HG03108 (cell line): ENCODE data around the gene IMPA2.

Experiments
- ATAC-seq: cut with Tn5 transposase; IDR thresholded peaks from one replicate; pipeline ENCODE4 v1.9.1; 2021; ENCODE audit warnings: moderate library complexity; ENCODE audit not compliant: unreplicated experiment

Gene IMPA2

DNA sequence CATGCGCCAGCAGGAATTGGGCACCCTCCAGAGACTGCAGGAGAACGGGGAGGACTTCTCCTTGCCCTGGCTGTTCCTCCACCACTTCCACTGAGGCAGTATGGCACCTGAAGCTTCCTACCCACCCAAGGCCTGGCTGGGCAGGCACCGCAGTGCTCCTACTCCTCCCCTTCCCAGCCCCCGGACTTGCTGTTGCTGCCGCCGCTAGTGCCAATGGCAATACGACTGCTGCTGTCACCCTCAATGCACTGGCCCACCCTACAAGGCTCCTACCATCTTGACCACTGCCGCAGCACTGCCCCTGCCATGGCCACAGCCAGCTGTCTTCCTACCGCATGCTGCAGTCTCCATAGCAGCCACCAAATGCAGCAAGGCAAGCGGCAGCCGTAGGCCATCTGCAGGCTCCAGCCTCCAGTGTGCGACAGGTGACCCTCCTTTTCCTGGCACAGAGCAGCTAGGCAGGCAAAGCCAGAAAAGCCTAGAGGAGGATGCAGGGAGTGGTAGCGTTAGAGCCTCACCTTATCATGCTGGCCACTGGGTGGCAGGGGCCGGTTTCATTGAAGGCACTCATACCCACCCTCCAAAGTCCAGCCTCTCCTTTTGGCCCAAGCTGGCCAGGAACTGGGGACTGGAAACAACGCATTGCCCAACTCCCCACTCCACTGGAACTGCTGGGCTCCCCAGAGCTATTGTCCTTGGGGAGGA, 64.9 kb downstream of the IMPA2 start:
- no peak for ATAC-seq

DNA sequence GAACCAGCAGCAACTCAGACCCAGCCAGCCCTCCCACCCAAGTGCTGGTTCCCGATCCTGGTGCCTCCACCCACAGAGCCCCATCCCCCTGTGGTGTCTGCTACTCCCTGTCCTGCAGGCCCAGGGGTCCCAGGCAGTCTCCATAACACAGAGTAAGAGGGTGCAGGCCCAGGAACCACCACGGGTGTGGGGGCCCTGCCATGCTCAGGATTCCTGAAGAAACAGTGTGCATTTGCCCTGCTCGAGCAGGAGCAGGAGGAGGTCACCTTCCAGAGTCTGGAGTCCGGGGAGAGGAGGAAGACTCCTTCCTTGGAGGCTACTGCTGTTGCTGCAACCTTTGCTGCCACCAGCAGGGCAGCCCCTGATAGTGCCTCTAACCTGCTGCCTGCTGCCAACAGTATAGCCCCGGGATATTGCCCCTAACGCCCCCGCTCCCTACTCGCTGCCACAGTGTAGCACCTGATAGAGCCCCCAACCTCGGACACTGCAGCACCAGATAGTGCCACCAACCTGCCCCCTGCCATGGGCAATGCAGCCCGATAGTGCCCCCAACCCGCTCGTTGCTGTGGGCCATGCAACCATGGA, 65.5 kb downstream of the IMPA2 start:
- no peak for ATAC-seq

- ATAC-seq = no peak
Observed at GRCh38 chr18:12048010-12048826, 66.9 kb downstream of the IMPA2 start.

GRCh38 chr18:12048827-12049175, 67.5 kb downstream of the IMPA2 start:
- ATAC-seq = no peak

- ATAC-seq = peak; percentile 76
Observed at GRCh38 chr18:12049978-12050811, 68.9 kb downstream of the IMPA2 start.

DNA sequence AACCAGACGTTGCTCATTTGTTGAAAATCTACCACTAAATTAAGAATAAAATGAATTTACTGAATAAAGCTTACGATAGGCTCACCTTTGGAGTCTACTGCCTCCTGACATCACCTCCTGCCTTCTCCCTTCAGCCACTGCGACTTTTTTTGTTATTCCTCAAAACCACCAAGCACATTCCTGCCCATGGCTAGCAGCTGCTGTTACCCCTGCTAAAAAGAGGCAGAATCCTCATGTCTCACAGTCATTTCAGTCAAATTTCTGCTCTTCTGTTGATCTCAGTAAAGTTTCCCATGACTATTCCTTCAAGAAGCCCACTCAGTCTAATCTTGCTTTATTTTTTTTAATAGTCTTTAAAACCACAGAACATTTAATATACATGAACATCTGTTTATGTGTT, 71.6 kb downstream of the IMPA2 start:
- ATAC-seq = no peak

GRCh38 chr18:12053289-12053688, 72.0 kb downstream of the IMPA2 start:
- peak; percentile 55 for ATAC-seq

GRCh38 chr18:12056034-12056883, 75.0 kb downstream of the IMPA2 start:
- no peak for ATAC-seq

GRCh38 chr18:12056884-12057402, 75.6 kb downstream of the IMPA2 start:
- no peak for ATAC-seq

DNA sequence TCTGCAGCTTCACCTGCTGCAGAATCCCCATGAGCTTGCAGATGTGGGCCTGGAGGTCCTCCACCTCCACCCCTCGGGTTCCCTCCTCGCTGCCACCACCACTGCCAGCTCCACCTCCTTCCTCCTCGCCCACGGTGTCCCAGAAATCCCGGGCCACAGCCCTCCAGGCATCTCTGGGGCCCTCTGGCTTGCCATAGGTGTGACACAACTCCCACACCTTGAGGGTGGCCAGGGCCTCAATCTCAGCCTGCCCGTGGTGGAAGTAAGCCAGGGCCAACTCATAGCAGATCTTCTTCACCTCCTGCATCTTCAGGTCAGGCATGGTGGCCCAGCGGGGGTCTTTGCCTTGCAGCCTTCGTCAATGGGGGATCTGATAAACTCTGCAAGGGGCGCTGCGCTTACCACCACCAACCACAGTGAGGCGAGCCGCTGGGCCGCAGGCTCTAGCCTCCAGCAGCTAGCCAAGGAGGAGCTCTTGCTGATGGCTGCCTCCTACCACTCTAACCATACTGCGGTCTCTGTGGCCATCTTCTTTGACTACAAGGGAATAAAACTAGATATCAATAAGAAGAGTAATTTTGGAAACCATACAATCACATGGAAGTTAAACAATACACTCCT, 76.2 kb downstream of the IMPA2 start:
- ATAC-seq = no peak

GRCh38 chr18:12059334-12060181, 78.3 kb downstream of the IMPA2 start:
- no peak for ATAC-seq

DNA sequence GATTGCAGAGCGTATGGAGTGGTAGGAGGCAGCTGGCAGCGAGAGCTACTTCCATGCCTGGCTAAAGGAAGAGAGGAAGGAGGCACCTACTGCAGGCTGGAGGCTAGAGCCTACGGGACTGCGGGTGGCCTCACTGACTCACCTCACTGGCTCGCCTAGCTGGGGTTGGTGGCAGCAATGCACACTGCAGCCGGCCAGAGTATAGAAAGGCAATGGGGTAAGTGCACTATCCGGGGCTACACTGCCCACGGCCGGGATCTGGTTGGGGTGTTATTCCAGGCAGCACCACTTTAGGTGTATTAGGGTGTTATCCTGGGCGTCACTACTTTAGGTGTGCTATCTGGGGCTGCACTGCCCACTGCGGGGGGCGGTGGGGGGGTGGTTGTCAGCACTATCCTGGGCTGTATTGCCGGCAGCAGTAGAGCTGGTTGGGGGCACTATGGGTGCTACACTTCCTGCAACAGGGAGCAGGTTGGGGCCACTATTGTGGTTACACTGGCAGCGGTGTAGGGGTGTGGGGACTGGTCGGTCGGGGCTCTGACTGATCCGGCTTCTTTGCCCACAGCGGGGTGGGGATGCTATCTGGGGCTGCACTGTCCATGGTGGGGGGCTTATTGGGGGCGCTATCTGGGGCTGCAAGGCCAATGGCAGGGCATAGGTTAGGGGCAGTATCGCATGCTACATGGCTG, 79.0 kb downstream of the IMPA2 start:
- ATAC-seq = no peak

- ATAC-seq = no peak
Observed at GRCh38 chr18:12061685-12062084, 80.4 kb downstream of the IMPA2 start.

DNA sequence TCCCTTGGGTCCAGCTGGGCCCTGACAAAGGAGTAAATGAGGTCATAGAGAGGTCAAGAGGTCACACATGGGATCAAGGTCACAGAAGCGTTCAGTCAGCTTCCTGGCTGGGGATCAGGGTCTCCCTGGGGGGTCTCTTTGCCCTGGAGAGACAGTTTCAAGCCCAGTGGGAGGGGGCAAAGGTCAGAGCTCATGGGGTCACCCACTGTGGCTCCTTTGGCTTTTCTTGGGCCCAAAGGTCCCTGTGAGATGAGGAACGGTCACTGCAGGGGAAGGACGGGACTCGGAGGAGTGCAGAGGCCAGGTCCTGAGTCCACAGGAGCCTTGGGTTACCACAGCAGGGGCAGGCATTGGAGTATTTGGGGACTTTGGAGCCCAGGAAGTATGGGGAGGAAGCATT, 81.7 kb downstream of the IMPA2 start:
- ATAC-seq = no peak

DNA sequence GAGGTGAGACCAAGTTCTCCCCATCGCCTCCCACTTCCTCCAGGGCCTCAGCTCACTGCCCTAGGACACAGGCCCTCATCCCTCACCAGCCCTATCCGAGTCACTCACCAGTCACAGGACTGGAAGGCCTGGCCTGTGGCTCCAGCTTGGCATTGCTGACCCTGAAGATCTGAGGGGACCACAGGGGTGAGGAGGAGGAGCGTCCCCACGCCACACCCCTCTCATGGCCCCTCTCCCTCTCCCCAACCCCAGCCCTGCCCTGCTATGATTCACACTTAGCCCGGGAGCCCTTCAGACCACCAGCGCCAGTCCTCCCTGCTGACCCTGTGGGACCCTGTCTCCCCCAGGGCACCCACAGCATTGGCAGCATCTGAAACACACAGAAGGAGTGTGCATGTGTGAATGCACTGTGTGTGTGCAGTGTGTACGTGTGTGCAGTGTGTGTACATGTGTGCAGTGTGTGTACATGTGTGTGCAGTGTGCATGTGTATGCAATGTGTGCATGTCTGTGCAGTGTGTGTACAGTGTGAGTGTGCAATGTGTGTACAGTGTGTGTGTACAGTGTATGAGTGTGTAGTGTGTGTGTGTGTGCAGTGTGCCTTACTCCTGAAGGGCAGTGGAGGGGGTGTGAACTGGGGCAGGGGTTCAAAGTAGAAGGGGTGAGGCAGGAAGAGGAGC, 82.9 kb downstream of the IMPA2 start:
- ATAC-seq = no peak

- ATAC-seq = no peak
Observed at GRCh38 chr18:12065397-12065796, 84.1 kb downstream of the IMPA2 start.

DNA sequence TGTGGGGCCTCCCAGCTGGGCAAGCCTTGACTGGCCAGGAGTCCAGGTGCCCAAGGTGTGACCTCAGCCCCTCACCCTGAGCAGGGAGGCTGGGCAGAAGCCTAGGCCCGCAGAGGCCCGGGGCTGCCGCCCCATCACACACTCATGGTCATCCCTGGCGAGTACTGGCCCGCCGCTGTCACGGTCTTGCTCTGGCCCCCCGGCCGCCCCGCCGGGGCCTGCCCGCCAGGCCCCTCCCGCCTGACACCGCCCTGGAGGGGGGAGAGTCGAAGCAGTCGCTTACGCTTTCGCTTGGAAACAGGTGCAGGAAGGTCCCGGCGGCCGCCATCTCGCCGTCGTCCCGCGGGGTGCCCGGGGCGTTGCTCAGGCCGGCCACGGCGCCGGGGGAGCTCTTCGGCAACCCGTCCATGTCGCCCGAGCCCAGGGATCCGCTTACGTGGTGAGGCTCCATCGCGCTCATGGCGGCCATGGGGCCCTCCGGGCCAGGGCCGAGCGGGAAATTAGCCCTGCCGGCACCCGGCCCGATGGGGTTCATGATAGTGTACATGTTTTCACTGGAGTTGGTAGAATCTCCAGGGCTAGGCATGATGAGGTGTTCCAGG, 85.7 kb downstream of the IMPA2 start:
- ATAC-seq = no peak
